Measurements from ENCODE around the gene PEA15.

The PEA15 gene

DNA sequence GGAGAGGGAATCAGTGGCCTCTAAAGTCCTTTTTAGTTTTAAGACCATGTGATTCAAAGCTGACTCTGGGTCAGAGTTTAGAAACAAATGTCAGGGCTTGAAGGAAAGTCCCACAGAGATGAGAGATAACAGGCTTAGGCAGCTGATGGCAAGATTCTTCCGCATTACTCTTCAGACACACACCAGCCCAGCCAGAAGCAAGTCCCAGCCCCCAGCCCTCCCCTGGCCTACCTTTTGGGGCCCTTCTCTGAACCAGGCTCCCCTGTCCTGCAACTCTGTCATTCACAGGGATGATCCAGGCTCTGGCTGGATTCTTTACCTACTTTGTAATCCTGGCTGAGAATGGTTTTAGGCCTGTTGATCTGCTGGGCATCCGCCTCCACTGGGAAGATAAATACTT is 28.0 kb upstream of the PEA15 start:
- TF ChIP-seq, protein P1, sequence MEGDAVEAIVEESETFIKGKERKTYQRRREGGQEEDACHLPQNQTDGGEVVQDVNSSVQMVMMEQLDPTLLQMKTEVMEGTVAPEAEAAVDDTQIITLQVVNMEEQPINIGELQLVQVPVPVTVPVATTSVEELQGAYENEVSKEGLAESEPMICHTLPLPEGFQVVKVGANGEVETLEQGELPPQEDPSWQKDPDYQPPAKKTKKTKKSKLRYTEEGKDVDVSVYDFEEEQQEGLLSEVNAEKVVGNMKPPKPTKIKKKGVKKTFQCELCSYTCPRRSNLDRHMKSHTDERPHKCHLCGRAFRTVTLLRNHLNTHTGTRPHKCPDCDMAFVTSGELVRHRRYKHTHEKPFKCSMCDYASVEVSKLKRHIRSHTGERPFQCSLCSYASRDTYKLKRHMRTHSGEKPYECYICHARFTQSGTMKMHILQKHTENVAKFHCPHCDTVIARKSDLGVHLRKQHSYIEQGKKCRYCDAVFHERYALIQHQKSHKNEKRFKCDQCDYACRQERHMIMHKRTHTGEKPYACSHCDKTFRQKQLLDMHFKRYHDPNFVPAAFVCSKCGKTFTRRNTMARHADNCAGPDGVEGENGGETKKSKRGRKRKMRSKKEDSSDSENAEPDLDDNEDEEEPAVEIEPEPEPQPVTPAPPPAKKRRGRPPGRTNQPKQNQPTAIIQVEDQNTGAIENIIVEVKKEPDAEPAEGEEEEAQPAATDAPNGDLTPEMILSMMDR (IDR thresholded peaks at IDR 0.05; ENCODE audit: low read length, missing control alignments): no peak
- no peak overlapping the region for H3K4me3 ChIP-seq (replicated peaks; ENCODE audit: low read depth, low read length)
- DNase-seq (ENCODE audit: low read depth): no peak

DNA sequence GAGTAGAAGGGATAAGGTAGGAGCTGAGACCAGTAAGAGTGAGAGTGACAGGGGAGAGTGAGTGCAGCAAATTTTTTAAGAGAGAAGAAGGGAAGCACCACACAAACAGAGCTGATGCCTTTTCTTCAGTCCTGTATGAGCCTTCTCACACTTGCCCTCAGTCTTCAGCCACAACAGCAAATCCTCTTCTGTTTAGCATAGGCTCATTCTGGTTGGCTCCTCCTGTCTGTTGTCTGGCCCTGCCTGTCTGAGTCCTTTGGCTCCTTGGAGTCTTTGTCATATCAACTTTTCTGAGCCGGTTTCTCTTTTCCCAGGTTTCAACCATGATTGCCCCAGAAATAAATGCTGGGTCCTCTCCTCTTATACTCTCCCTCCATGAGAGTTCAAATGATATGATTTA is 27.5 kb upstream of the PEA15 start:
- DNase-seq (ENCODE audit: low read depth): no peak
- no peak overlapping the region for H3K4me3 ChIP-seq (replicated peaks; ENCODE audit: low read depth, low read length)
- TF ChIP-seq, protein P1 (IDR thresholded peaks at IDR 0.05; ENCODE audit: low read length, missing control alignments): no peak

DNA sequence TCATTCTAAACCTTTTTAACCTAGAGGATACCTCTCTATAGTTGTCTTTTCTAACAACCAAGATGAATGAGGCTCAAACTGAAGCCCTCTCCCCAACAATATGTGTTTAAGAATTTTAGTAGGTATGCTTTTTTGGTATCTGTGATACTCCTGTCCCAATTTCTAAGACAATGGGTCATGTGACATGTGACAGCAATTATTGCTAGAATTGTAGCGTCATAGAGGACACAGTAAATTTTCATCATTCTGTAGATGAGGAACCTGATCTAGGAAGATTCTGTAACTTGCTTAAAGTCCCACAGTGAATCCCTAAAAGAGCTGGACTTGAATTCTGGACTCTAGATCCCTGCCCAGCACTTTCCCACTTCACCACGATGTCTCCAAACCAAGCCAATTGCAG is 26.5 kb upstream of the PEA15 start:
- no peak overlapping the region for H3K4me3 ChIP-seq (replicated peaks; ENCODE audit: low read depth, low read length)
- DNase-seq (ENCODE audit: low read depth): no peak
- TF ChIP-seq, protein P1 (IDR thresholded peaks at IDR 0.05; ENCODE audit: low read length, missing control alignments): no peak

DNA sequence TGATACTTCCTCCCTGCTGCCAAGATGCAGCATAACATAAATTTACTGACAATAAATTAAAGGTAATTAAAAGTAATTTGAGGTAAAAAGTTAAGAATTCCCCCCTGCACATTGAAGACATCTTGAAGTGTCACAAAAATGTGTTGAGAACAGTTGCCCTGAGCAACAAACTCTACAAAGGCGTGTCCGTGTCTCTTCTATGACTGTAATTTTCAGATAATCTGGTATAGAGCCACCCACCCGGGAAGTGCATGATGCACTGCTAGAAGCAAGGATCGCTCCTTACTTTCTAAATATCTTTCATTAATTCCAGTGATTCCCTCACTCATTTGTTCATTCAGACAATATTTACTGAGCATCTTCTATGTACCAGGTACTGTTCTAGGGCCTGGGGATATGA is 25.8 kb upstream of the PEA15 start:
- no peak for DNase-seq (ENCODE audit: low read depth)
- TF ChIP-seq, protein P1 (IDR thresholded peaks at IDR 0.05; ENCODE audit: low read length, missing control alignments): no peak
- no peak overlapping the region for H3K4me3 ChIP-seq (replicated peaks; ENCODE audit: low read depth, low read length)

DNA sequence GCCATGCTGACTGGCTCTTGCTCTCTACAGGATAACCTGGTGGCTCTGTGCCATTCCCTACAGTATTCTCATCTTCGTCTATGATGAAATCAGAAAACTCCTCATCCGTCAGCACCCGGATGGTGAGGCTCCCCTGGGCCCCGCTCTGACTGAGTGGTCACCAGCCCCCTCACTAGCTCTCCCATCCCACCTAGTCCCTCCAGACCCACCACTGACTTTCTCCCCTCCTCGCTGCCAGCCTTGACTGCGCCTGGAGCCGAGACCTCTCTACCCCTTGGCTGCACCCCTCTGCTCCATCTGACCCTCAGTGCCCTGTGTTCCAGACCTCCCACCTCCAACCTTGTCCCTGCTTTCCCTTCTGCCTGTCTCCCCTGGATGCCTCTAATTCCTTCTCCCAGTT is 18.9 kb upstream of the PEA15 start:
- DNase-seq (ENCODE audit: low read depth): no peak
- TF ChIP-seq, protein P1 (IDR thresholded peaks at IDR 0.05; ENCODE audit: low read length, missing control alignments): no peak
- no peak overlapping the region for H3K4me3 ChIP-seq (replicated peaks; ENCODE audit: low read depth, low read length)

DNA sequence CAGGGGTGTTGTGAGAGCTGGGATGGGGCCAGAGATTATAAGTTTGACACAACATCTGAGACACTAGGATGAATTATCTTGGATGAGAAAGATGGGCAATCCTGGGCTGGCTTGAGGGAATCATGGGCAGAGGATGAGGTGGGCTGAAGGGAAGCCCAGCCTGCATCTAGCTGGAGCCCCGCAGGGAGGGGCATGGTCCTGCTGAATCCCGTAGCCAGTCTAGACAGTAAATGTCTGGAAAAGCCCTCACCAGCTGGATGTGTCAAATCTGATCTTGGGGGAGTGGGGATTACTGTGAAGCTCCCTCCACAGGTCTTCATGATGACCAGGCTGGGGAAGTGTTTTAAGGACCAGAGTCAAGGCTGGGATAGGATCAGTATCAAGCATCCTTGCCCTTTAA is 18.5 kb upstream of the PEA15 start:
- no peak for DNase-seq (ENCODE audit: low read depth)
- TF ChIP-seq, protein P1 (IDR thresholded peaks at IDR 0.05; ENCODE audit: low read length, missing control alignments): no peak

DNA sequence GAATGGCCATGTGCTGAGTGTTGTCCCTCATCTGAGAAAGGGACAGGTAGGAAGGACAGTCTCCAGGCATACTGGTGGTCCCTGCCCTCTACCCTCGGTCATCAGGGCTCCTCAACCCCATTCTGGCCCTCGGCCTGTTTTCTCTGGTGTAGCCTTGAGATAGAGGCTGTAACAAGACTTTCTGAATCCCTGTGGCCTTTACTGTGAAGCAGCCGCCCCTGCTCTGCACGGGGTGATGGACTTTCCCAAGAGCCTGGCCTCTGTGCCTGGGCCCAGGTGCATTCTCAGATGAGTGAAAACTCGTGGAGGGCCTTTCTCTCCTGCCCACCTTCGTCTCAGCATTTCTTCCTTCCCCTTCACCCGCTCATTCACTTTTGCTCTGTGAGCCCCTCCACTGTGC is 17.8 kb upstream of the PEA15 start:
- H3K4me3 ChIP-seq (replicated peaks; ENCODE audit: low read depth, low read length): no peak overlapping the region
- TF ChIP-seq, protein P1 (IDR thresholded peaks at IDR 0.05; ENCODE audit: low read length, missing control alignments): no peak
- DNase-seq (ENCODE audit: low read depth): no peak

More for the DNA sequence above, 18.5 kb upstream of the PEA15 start:
- H3K4me3 ChIP-seq (replicated peaks; ENCODE audit: low read depth, low read length): no peak overlapping the region
